Fibroblast of lung (primary cell): ENCODE measurements around the gene PRR7. TPM values are rescaled to one million over a fixed set of nuclear protein-coding genes. Genes with fewer than 3 reads are reported as not detected.

Experiments used
- DNase-seq, 2 donors: peaks; one replicate each; pipeline versions ENCODE4 v3.0.0 to v3.0.0-alpha.2; 2010; ENCODE audit warnings: low read depth in 2 of 2
- H2AFZ ChIP-seq: 2 replicates; pipeline ENCODE4 v1.5.1; 2012; ENCODE audit warnings: low read length, control low read depth, inconsistent platforms
- H3K27ac ChIP-seq: 2 replicates; pipeline ENCODE4 v1.5.1; 2011; ENCODE audit warnings: low read length, control low read depth; ENCODE audit not compliant: insufficient read depth
- H3K27me3 ChIP-seq: 2 replicates; pipeline ENCODE4 v1.5.1; 2011; ENCODE audit warnings: mild to moderate bottlenecking, low read length; ENCODE audit not compliant: control insufficient read depth, insufficient read depth
- H3K36me3 ChIP-seq: 2 replicates; pipeline ENCODE4 v1.5.1; 2011; ENCODE audit warnings: low read length; ENCODE audit not compliant: control insufficient read depth, insufficient read depth
- H3K4me1 ChIP-seq: 2 replicates; pipeline ENCODE4 v1.5.1; 2011; ENCODE audit warnings: low read length; ENCODE audit not compliant: control insufficient read depth, insufficient read depth; ENCODE audit errors: extremely low read depth
- H3K4me2 ChIP-seq: 2 replicates; pipeline ENCODE4 v1.5.1; 2011; ENCODE audit warnings: low read length, control low read depth; ENCODE audit not compliant: insufficient read depth; ENCODE audit errors: extremely low read depth
- H3K4me3 ChIP-seq, 4 experiments: fragments of 200-600 bp in 1 of 4; sonication (generic) in 1 of 4; replicated peaks in 1 of 4; 2 replicates each; pipeline ENCODE4 v1.5.1; 2011 to 2016; ENCODE audit warnings: low read length in 4 of 4, low read depth in 3 of 4, mild to moderate bottlenecking in 3 of 4, control low read depth in 2 of 4, inconsistent platforms in 1 of 4, mixed read lengths in 1 of 4; ENCODE audit not compliant: insufficient read depth in 1 of 4; ENCODE audit errors: control extremely low read depth in 1 of 4
- H3K79me2 ChIP-seq: 2 replicates; pipeline ENCODE4 v1.5.1; 2012; ENCODE audit warnings: mild to moderate bottlenecking, low read length, inconsistent platforms; ENCODE audit not compliant: control insufficient read depth, insufficient read depth
- H3K9ac ChIP-seq: 2 replicates; pipeline ENCODE4 v1.5.1; 2011; ENCODE audit warnings: mild to moderate bottlenecking, low read length, control low read depth; ENCODE audit not compliant: insufficient read depth
- H3K9me3 ChIP-seq: 2 replicates; pipeline ENCODE4 v1.5.1; 2012; ENCODE audit warnings: low read depth, low read length; ENCODE audit not compliant: control insufficient read depth, insufficient read depth
- H4K20me1 ChIP-seq: 2 replicates; pipeline ENCODE4 v1.5.1; 2011; ENCODE audit warnings: low read length; ENCODE audit not compliant: control insufficient read depth, insufficient read depth; ENCODE audit errors: extremely low read depth
- EZH2 ChIP-seq: IDR thresholded peaks from 2 replicates; pipeline ENCODE4 v1.5.1; 2012; ENCODE audit warnings: low read length, control low read depth, mild to moderate bottlenecking; ENCODE audit errors: missing control alignments
- polyA plus RNA-seq, 2 donors: library from polyadenylated mRNA; depleted of rRNA in 1 of 2; stranded (reverse) in 1 of 2; unstranded in 1 of 2; fragments of >200 nt; gene quantifications; 2 replicates each; pipeline ENCODE4 v1.2.1, GENCODE V29; 2011 to 2012; ENCODE audit warnings: missing spikeins in 1 of 2
- total RNA-seq: library from RNA; depleted of rRNA; stranded (reverse); fragments of >200 nt; gene quantifications from 2 replicates; pipeline ENCODE4 v1.2.1, GENCODE V29; 2014
- TF ChIP-seq, protein P1 (sequence below), 2 donors: IDR thresholded peaks in 1 of 2; conservative IDR thresholded peaks in 1 of 2; 1 replicate in 1 of 2; 2 replicates in 1 of 2; pipeline ENCODE4 v1.5.1; 2011 to 2012; ENCODE audit warnings: low read length in 2 of 2, control low read depth in 1 of 2, inconsistent platforms in 1 of 2, low read depth in 1 of 2, mild to moderate bottlenecking in 1 of 2

Gene PRR7
- total and polyA plus RNA-seq, 2 donors (not counting 1 experiment from before 2014, with no cell fraction given), result 1.6 to 2.3 TPM

DNA sequence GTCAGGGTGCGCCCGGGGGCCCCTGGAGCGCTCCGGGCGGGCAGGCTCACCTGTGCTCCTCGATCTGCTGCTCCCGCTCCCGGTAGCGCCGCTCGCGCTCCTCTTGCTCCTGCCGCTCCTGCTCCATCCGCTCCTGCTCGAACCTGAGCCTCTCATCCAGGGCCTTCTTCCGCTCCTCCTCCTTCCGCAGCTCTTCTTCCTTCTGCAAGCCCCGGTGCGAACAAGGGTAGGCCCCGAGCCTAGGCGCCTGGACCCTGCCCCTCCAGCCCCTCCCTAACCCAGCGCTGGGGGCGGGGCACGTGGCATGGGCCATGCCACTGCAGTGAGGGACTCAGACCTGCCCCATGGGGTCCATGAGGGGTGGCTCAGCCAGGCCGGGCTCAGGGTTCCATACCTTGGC lies 20.2 kb downstream of the PRR7 start:
- Histone ChIP-seq H3K9ac (no peak overlapping the region), H3K4me1 (peaks cover 28% of the 10 kb centered on the region), H2AFZ (no peak overlapping the region), H4K20me1 (no peaks in the 10 kb centered on the region), H3K4me2 (no peak overlapping the region), H3K9me3 (no peaks in the 10 kb centered on the region), H3K79me2 (peaks cover 34% of the 10 kb centered on the region), H3K36me3 (peaks cover 38% of the 10 kb centered on the region), H3K27me3 (no peaks in the 10 kb centered on the region), H3K27ac (no peak overlapping the region), H3K4me3 (no peak overlapping the region)
- no peak for DNase-seq
- no peak for TF ChIP-seq EZH2
- TF ChIP-seq, protein P1, sequence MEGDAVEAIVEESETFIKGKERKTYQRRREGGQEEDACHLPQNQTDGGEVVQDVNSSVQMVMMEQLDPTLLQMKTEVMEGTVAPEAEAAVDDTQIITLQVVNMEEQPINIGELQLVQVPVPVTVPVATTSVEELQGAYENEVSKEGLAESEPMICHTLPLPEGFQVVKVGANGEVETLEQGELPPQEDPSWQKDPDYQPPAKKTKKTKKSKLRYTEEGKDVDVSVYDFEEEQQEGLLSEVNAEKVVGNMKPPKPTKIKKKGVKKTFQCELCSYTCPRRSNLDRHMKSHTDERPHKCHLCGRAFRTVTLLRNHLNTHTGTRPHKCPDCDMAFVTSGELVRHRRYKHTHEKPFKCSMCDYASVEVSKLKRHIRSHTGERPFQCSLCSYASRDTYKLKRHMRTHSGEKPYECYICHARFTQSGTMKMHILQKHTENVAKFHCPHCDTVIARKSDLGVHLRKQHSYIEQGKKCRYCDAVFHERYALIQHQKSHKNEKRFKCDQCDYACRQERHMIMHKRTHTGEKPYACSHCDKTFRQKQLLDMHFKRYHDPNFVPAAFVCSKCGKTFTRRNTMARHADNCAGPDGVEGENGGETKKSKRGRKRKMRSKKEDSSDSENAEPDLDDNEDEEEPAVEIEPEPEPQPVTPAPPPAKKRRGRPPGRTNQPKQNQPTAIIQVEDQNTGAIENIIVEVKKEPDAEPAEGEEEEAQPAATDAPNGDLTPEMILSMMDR (conservative IDR thresholded peaks at IDR 0.05 in 1 of 2, IDR thresholded peaks at IDR 0.05 in 1 of 2; ENCODE audit: low read depth in 1 of 2, low read length in 2 of 2), result no peak

DNA sequence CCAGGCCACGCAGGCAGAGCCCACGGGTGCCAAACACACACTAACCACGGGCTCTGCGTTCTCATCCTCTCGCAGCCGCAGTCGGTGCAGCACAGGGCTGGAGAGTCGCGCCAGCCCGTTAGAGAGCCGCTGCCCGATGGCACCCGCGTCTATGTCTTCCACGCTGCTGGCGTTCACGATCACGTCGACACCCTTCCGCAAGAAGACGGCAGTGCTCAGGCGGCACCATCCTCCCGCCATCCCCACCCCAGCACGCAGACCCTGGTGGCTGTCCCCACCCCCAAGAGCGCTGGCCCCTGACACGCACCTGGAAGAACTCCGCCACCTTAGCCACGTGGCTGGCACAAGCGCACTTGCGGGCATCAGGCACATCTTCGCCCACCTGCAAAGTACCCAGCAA lies 20.8 kb downstream of the PRR7 start:
- no peaks in the 10 kb centered on the region for H3K9me3 ChIP-seq
- no peak overlapping the region for H3K4me2 ChIP-seq
- no peaks in the 10 kb centered on the region for H3K27me3 ChIP-seq
- DNase-seq, result no peak
- TF ChIP-seq, protein P1 (conservative IDR thresholded peaks at IDR 0.05 in 1 of 2, IDR thresholded peaks at IDR 0.05 in 1 of 2; ENCODE audit: low read depth in 1 of 2, low read length in 2 of 2), result no peak
- TF ChIP-seq EZH2, result no peak
- H3K27ac ChIP-seq, result no peak overlapping the region
- H3K36me3 ChIP-seq, result peaks cover 39% of the 10 kb centered on the region
- no peak overlapping the region for H3K9ac ChIP-seq
- H2AFZ ChIP-seq, result no peak overlapping the region
- H3K79me2 ChIP-seq, result peaks cover 39% of the 10 kb centered on the region
- peaks cover 32% of the 10 kb centered on the region for H3K4me1 ChIP-seq
- H4K20me1 ChIP-seq, result no peaks in the 10 kb centered on the region
- H3K4me3 ChIP-seq, result no peak overlapping the region

DNA sequence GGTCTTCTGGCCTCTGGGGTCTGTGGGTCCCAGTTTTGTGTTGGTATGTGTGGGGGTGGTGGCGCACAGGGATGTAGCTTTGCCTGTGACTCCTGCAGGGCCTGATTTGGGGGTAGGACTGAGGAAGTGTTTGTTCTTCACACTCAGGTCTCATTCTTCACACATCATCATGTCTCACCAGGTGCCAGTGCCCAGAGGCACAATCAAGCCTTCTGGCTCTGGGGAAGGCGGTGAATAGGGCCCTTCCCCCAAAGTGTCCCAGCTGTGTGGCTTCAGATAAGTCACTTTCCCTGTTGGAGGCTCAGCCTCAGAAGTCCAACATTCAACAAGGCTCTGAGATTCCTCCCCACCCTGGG lies 21.7 kb downstream of the PRR7 start:
- H3K4me3 ChIP-seq, result no peak overlapping the region
- H3K4me2 ChIP-seq, result no peak overlapping the region
- H3K9ac ChIP-seq, result no peak overlapping the region
- peaks cover 42% of the 10 kb centered on the region for H3K79me2 ChIP-seq
- H3K9me3 ChIP-seq, result no peaks in the 10 kb centered on the region
- no peak overlapping the region for H3K27ac ChIP-seq
- H3K27me3 ChIP-seq, result no peaks in the 10 kb centered on the region
- no peak overlapping the region for H2AFZ ChIP-seq
- no peak for TF ChIP-seq EZH2
- TF ChIP-seq, protein P1 (conservative IDR thresholded peaks at IDR 0.05 in 1 of 2, IDR thresholded peaks at IDR 0.05 in 1 of 2; ENCODE audit: low read depth in 1 of 2, low read length in 2 of 2), result no peak
- H4K20me1 ChIP-seq, result no peaks in the 10 kb centered on the region
- H3K4me1 ChIP-seq, result peaks cover 32% of the 10 kb centered on the region
- peaks cover 38% of the 10 kb centered on the region for H3K36me3 ChIP-seq
- DNase-seq, result no peak
